Retinal pigment epithelial cell (primary cell): ENCODE data around the gene PAM.

Source experiments
- DNase-seq: peaks from one replicate; pipeline ENCODE4 v3.0.0-alpha.2; 2010; ENCODE audit warnings: low read depth
- H3K4me3 ChIP-seq: 2 replicates; pipeline ENCODE4 v1.5.1; 2011; ENCODE audit warnings: mild to moderate bottlenecking, low read length, control low read depth, moderate library complexity
- CTCF ChIP-seq: conservative IDR thresholded peaks from 2 replicates; pipeline ENCODE4 v1.5.1; 2011; ENCODE audit warnings: low read depth, low read length, control low read depth, inconsistent platforms

Gene PAM

GRCh38 chr5:103027267-103027666 is 272.2 kb downstream of the PAM start:
- no peak overlapping the region for H3K4me3 ChIP-seq
- no peak for TF ChIP-seq CTCF
- no peak for DNase-seq

- no peak for DNase-seq
- TF ChIP-seq CTCF, result peak; percentile 66
- H3K4me3 ChIP-seq, result no peak overlapping the region
Measured at GRCh38 chr5:103031607-103032006, 276.5 kb downstream of the PAM start.

GRCh38 chr5:103033696-103034095 is 278.6 kb downstream of the PAM start:
- no peak overlapping the region for H3K4me3 ChIP-seq
- TF ChIP-seq CTCF, result no peak

GRCh38 chr5:103034662-103035392 is 279.7 kb downstream of the PAM start:
- H3K4me3 ChIP-seq, result no peak overlapping the region
- no peak for TF ChIP-seq CTCF
- DNase-seq, result no peak

More at GRCh38 chr5:103033696-103034095, 278.6 kb downstream of the PAM start:
- no peak for DNase-seq

- no peak for DNase-seq
- no peak overlapping the region for H3K4me3 ChIP-seq
- no peak for TF ChIP-seq CTCF
Measured at GRCh38 chr5:103035701-103036100, 280.6 kb downstream of the PAM start.

- H3K4me3 ChIP-seq, result no peak overlapping the region
- no peak for TF ChIP-seq CTCF
- no peak for DNase-seq
Measured at GRCh38 chr5:103036601-103037000, 281.5 kb downstream of the PAM start.
